Cardiac ventricle fibroblast (primary cell): ENCODE measurements around the gene RIC8B. TPM values are rescaled to one million over a fixed set of nuclear protein-coding genes. Genes with fewer than 3 reads are reported as not detected.

ENCODE experiments used
- total RNA-seq: library from RNA; depleted of rRNA; stranded (reverse); fragments of >200 nt; gene quantifications from 2 replicates; pipeline ENCODE4 v1.2.3, GENCODE V29; 2015

RIC8B gene
- total RNA-seq, result 6.0 and 9.7 TPM in 2 replicates

GRCh38 chr12:106774005-106774807 is at the start of gene RIC8B:
RIC8B (plus strand) TSS chr12:106774682; CDS start chr12:106774746, 64 bp downstream.

Other genes starting within 250 kb of the RIC8B start
- not detected in 2 replicates for gene RFX4, start 191.7 kb upstream of the RIC8B start, total RNA-seq
- gene TMEM263, start 181.2 kb downstream of the RIC8B start, total RNA-seq, result 86.9 and 100 TPM in 2 replicates
- gene MTERF2, start 212.5 kb downstream of the RIC8B start, total RNA-seq, result 2.7 and 4.0 TPM in 2 replicates